KMS-11 (cell line): ENCODE data around the gene LGI2.

Source experiments
- H2AFZ ChIP-seq: fragments of 200-600 bp; sonication (generic); 2 replicates; pipeline ENCODE4 v1.6.1; 2016; ENCODE audit warnings: antibody characterized with exemption, mixed run types, low read depth
- H3K27ac ChIP-seq: fragments of 200-600 bp; sonication (generic); 2 replicates; pipeline ENCODE4 v1.6.1; 2016; ENCODE audit warnings: mild to moderate bottlenecking, mixed run types
- H3K27me3 ChIP-seq: fragments of 200-600 bp; sonication (generic); 2 replicates; pipeline ENCODE4 v1.6.1; 2017; ENCODE audit warnings: mild to moderate bottlenecking, low read depth, mixed run types, moderate library complexity; ENCODE audit not compliant: insufficient read depth
- H3K36me3 ChIP-seq: fragments of 200-600 bp; sonication (generic); 2 replicates; pipeline ENCODE4 v1.6.1; 2017; ENCODE audit warnings: mild to moderate bottlenecking, mixed run types; ENCODE audit not compliant: insufficient read depth
- H3K4me1 ChIP-seq: fragments of 200-600 bp; sonication (generic); 2 replicates; pipeline ENCODE4 v1.6.1; 2016; ENCODE audit warnings: mild to moderate bottlenecking, low read depth, mixed run types; ENCODE audit not compliant: poor library complexity, severe bottlenecking
- H3K4me2 ChIP-seq: fragments of 200-600 bp; sonication (generic); 2 replicates; pipeline ENCODE4 v1.7.0; 2016; ENCODE audit warnings: mild to moderate bottlenecking, mixed run types
- H3K4me3 ChIP-seq: fragments of 200-600 bp; sonication (generic); IDR thresholded peaks from 2 replicates; pipeline ENCODE4 v1.6.1; 2017; ENCODE audit warnings: low read depth, low read length, mixed read lengths; ENCODE audit not compliant: insufficient read depth
- H3K79me2 ChIP-seq: fragments of 200-600 bp; sonication (generic); 2 replicates; pipeline ENCODE4 v1.6.1; 2016; ENCODE audit warnings: low read depth, mixed run types; ENCODE audit not compliant: insufficient read depth
- H3K9ac ChIP-seq: fragments of 200-600 bp; sonication (generic); 2 replicates; pipeline ENCODE4 v1.6.1; 2016; ENCODE audit warnings: mild to moderate bottlenecking, mixed run types
- H4K20me1 ChIP-seq: fragments of 200-600 bp; sonication (generic); 2 replicates; pipeline ENCODE4 v1.6.1; 2016; ENCODE audit warnings: mild to moderate bottlenecking, mixed run types; ENCODE audit not compliant: insufficient read depth
- TF ChIP-seq, protein P1 (sequence below): fragments of 200-600 bp; sonication (generic); conservative IDR thresholded peaks from 2 replicates; pipeline ENCODE4 v1.6.1; 2017; ENCODE audit warnings: low read depth, mild to moderate bottlenecking, antibody characterized with exemption, low read length, moderate library complexity, mixed read lengths

Gene LGI2

DNA sequence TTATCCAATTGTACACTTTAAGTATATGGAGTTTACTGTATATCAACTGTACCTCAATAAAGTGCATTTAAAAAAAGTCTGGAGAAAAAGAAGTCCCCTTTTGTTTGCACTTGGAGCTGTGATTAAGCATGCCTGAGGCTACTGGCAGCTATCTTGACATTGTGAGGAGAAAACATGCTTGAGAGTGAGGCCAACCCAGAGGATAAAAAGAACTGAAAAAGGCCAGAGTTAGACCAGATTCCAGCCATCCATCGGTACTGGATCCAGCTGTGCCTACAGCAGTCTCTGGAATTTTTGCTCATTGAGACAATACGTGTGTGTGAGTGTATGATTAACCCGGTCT, 57.4 kb downstream of the LGI2 start:
- Histone ChIP-seq H4K20me1 (no peaks in the 10 kb centered on the region), H3K79me2 (no peaks in the 10 kb centered on the region), H3K4me2 (no peak overlapping the region), H2AFZ (no peak overlapping the region), H3K27ac (no peak overlapping the region), H3K4me1 (no peaks in the 10 kb centered on the region), H3K27me3 (no peaks in the 10 kb centered on the region), H3K4me3 (no peak overlapping the region), H3K36me3 (no peaks in the 10 kb centered on the region), H3K9ac (no peak overlapping the region)
- TF ChIP-seq, protein P1, sequence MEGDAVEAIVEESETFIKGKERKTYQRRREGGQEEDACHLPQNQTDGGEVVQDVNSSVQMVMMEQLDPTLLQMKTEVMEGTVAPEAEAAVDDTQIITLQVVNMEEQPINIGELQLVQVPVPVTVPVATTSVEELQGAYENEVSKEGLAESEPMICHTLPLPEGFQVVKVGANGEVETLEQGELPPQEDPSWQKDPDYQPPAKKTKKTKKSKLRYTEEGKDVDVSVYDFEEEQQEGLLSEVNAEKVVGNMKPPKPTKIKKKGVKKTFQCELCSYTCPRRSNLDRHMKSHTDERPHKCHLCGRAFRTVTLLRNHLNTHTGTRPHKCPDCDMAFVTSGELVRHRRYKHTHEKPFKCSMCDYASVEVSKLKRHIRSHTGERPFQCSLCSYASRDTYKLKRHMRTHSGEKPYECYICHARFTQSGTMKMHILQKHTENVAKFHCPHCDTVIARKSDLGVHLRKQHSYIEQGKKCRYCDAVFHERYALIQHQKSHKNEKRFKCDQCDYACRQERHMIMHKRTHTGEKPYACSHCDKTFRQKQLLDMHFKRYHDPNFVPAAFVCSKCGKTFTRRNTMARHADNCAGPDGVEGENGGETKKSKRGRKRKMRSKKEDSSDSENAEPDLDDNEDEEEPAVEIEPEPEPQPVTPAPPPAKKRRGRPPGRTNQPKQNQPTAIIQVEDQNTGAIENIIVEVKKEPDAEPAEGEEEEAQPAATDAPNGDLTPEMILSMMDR, result no peak

DNA sequence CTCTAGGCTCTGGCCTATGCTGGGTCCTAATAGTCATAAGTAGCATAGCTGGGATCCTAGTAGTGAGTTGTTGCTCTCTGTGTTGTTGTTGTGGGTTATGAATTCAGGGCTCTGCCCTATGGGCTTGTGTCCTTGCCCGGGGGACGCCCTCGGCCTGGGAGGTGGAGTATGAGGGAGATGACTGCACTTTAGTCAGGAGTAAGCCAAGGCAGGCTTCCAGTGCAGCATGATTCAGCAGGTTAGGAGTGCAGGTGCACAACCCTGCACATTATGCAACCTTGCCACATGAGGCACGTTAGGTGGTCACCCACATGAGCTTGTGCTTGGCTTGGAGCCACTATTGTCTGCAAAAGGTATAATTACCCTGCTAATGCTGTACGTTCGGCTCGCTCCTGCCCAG, 59.6 kb downstream of the LGI2 start:
- TF ChIP-seq, protein P1, result no peak
- Histone ChIP-seq H3K27ac (no peak overlapping the region), H4K20me1 (no peaks in the 10 kb centered on the region), H3K4me3 (no peak overlapping the region), H3K4me2 (no peak overlapping the region), H3K4me1 (no peaks in the 10 kb centered on the region), H2AFZ (no peak overlapping the region), H3K9ac (no peak overlapping the region), H3K36me3 (no peaks in the 10 kb centered on the region), H3K27me3 (no peaks in the 10 kb centered on the region), H3K79me2 (no peaks in the 10 kb centered on the region)

DNA sequence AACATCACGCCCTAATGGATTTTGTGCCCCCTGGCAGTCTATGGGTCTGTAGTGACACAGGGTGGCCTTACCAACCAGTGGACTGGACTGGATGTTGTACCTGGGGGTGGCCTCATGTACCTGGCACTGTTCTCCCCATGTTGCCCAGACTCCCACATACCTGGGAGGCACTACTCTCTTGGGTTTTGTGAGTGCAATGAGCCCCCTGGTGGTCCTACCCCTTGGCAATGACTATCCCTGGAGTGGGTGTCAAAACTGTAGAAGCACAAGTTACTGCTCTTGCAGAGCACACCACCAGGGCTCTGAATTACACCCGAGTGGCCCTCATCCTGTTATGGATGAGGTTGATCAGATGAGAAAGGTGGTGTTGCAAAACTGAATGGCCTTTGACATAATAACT, 60.1 kb downstream of the LGI2 start:
- Histone ChIP-seq H3K27me3 (no peaks in the 10 kb centered on the region), H4K20me1 (no peaks in the 10 kb centered on the region), H3K27ac (no peak overlapping the region), H3K4me1 (no peaks in the 10 kb centered on the region), H3K4me2 (no peak overlapping the region), H3K79me2 (no peaks in the 10 kb centered on the region), H3K9ac (no peak overlapping the region), H3K36me3 (no peaks in the 10 kb centered on the region), H3K4me3 (no peak overlapping the region), H2AFZ (no peak overlapping the region)
- TF ChIP-seq, protein P1, result no peak

DNA sequence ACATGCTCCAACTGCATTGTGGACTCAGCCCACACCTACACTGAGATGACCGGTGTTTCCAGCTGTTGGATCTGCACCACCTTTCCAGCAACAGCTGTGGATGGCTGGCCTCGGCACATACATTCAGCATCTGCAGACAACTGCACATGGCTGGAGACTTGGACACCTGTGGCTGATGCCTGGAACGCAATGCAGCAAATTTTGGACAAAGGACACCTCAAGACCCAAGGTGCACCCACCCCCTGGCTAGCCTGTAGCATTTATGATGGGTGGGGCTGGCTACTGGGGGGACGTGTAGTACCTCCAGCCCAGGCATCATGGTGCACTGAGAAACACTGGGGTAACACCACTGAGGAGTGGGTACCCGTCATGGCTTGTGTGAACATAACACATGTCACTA, 60.6 kb downstream of the LGI2 start:
- Histone ChIP-seq H3K36me3 (no peaks in the 10 kb centered on the region), H2AFZ (no peak overlapping the region), H3K4me2 (no peak overlapping the region), H3K4me1 (no peaks in the 10 kb centered on the region), H3K79me2 (no peaks in the 10 kb centered on the region), H3K4me3 (no peak overlapping the region), H4K20me1 (no peaks in the 10 kb centered on the region), H3K27ac (no peak overlapping the region), H3K9ac (no peak overlapping the region), H3K27me3 (no peaks in the 10 kb centered on the region)
- TF ChIP-seq, protein P1, result no peak

DNA sequence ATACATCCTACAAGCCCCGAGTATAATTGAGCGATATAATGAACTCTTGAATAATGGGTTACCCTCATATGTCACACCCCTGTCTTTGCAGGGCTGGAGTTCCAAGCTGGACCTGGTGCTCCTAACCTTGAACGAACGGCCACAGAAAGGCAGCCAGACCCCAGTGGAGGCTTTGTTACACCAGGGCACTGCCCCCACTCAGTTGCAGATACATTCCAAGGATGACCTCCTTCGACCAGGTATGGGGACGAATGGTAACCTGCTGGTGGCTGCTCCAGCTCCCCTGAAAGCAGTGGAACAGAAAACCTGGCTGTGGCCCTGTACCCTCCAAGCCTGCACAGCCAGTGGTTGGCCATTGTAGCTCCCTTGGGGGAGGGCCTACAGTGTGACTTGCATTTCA, 61.3 kb downstream of the LGI2 start:
- Histone ChIP-seq H3K9ac (no peak overlapping the region), H4K20me1 (no peaks in the 10 kb centered on the region), H3K4me1 (no peaks in the 10 kb centered on the region), H3K27me3 (no peaks in the 10 kb centered on the region), H3K27ac (no peak overlapping the region), H3K4me2 (no peak overlapping the region), H3K4me3 (no peak overlapping the region), H3K36me3 (no peaks in the 10 kb centered on the region), H2AFZ (no peak overlapping the region), H3K79me2 (no peaks in the 10 kb centered on the region)
- TF ChIP-seq, protein P1, result no peak
